Endothelial cell of umbilical vein (primary cell): Measurements from ENCODE around the gene PLA2G10. TPM values are rescaled to one million over a fixed set of nuclear protein-coding genes. Genes with fewer than 3 reads are reported as not detected.

Source experiments
- BruUV-seq: library from RNA; stranded (reverse); fragments of 400-500 nt; replicated peaks from 2 replicates; lab custom pipeline; 2021; lab: Mats Ljungman, UMichigan
- CTCF ChIA-PET: fragments of 300-600, 350-600 bp; sonication (Branson Sonifier 250); formaldehyde crosslinking; loops from one replicate; lab custom pipeline; 2021; ENCODE audit warnings: antibody characterized with exemption, inconsistent platforms; lab: Charles Lee
- POLR2A ChIA-PET: fragments of 300-600, 350-600 bp; sonication (Branson Sonifier 250); formaldehyde crosslinking; loops from one replicate; lab custom pipeline; 2021; ENCODE audit warnings: antibody characterized with exemption, inconsistent platforms; lab: Charles Lee
- DNase-seq: peaks from one replicate; pipeline ENCODE4 v3.0.0-alpha.2; 2011; ENCODE audit warnings: low read depth, low spot score
- FAIRE-seq: peaks from 2 replicates; lab custom pipeline; 2011; peaks lifted over from hg19 to GRCh38; lab: Jason Lieb, UNC
- H2AFZ ChIP-seq: 2 replicates; pipeline ENCODE4 v1.6.0; 2012; ENCODE audit warnings: low read depth, low read length, control low read depth, inconsistent platforms
- H3K27ac ChIP-seq: 2 replicates; pipeline ENCODE4 v1.5.1; 2011; ENCODE audit warnings: low read depth, mild to moderate bottlenecking, control low read depth, low read length, moderate library complexity; ENCODE audit not compliant: insufficient read depth
- H3K27me3 ChIP-seq, 2 experiments: 2 replicates each; pipeline versions ENCODE4 v1.6.0 to v1.6.1; 2011; ENCODE audit warnings: low read length in 2 of 2, mixed read lengths in 1 of 2; ENCODE audit not compliant: control insufficient read depth in 2 of 2, insufficient read depth in 2 of 2
- H3K36me3 ChIP-seq, 2 experiments: 2 replicates in 1 of 2; 3 replicates in 1 of 2; pipeline ENCODE4 v1.5.1; 2011; ENCODE audit warnings: low read length in 2 of 2, mild to moderate bottlenecking in 1 of 2, moderate library complexity in 1 of 2; ENCODE audit not compliant: control insufficient read depth in 2 of 2, insufficient read depth in 2 of 2; ENCODE audit errors: extremely low read depth in 1 of 2
- H3K4me1 ChIP-seq: 3 replicates; pipeline ENCODE4 v1.5.1; 2011; ENCODE audit warnings: mild to moderate bottlenecking, low read length; ENCODE audit not compliant: control insufficient read depth, insufficient read depth; ENCODE audit errors: extremely low read depth
- H3K4me2 ChIP-seq: 2 replicates; pipeline ENCODE4 v1.6.1; 2011; ENCODE audit warnings: low read length, control low read depth, mixed read lengths; ENCODE audit not compliant: insufficient read depth
- H3K4me3 ChIP-seq, 3 experiments: fragments of 200-600 bp in 1 of 3; sonication (generic), shearing (Covaris generic) in 1 of 3; replicated peaks in 1 of 3; 2 replicates each; pipeline ENCODE4 v1.5.1; 2011 to 2016; ENCODE audit warnings: control low read depth in 3 of 3, low read length in 3 of 3, mild to moderate bottlenecking in 2 of 3, inconsistent platforms in 1 of 3, low read depth in 1 of 3, moderate library complexity in 1 of 3; ENCODE audit not compliant: insufficient read depth in 1 of 3
- H3K79me2 ChIP-seq: 2 replicates; pipeline ENCODE4 v1.6.0; 2012; ENCODE audit warnings: low read length, inconsistent platforms; ENCODE audit not compliant: control insufficient read depth, insufficient read depth
- H3K9ac ChIP-seq: replicated peaks from 2 replicates; pipeline ENCODE3; 2011; ENCODE audit warnings: low read length, control low read depth; ENCODE audit not compliant: insufficient read depth; ENCODE audit errors: extremely low read depth
- H3K9me1 ChIP-seq: replicated peaks from 3 replicates; pipeline ENCODE4 v1.6.0; 2011; ENCODE audit warnings: mild to moderate bottlenecking, low read length; ENCODE audit not compliant: control insufficient read depth, insufficient read depth; ENCODE audit errors: extremely low read depth
- H3K9me3 ChIP-seq: replicated peaks from 2 replicates; pipeline ENCODE4 v1.5.1; 2012; ENCODE audit warnings: low read length, inconsistent platforms; ENCODE audit not compliant: control insufficient read depth, insufficient read depth
- H4K20me1 ChIP-seq: replicated peaks from 2 replicates; pipeline ENCODE3; 2011; ENCODE audit warnings: mild to moderate bottlenecking, low read length; ENCODE audit not compliant: control insufficient read depth, insufficient read depth; ENCODE audit errors: extremely low read depth
- EZH2 ChIP-seq: IDR thresholded peaks from 2 replicates; pipeline ENCODE4 v1.6.1; 2012; ENCODE audit warnings: borderline replicate concordance, low read depth, mild to moderate bottlenecking, moderate library complexity, low read length, inconsistent platforms; ENCODE audit not compliant: severe bottlenecking
- FOS ChIP-seq: IDR thresholded peaks from 2 replicates; pipeline ENCODE4 v1.6.1; 2011; ENCODE audit warnings: mild to moderate bottlenecking, low read length, moderate library complexity, borderline replicate concordance; ENCODE audit not compliant: insufficient read depth
- GATA2 ChIP-seq: IDR thresholded peaks from 2 replicates; pipeline ENCODE4 v1.7.0; 2011; ENCODE audit warnings: low read depth, mild to moderate bottlenecking, moderate library complexity, mixed read lengths, low read length; ENCODE audit not compliant: insufficient read length, insufficient read depth
- JUN ChIP-seq: IDR thresholded peaks from 2 replicates; pipeline ENCODE4 v1.6.1; 2011; ENCODE audit warnings: borderline replicate concordance, low read depth; ENCODE audit not compliant: insufficient read length, insufficient read depth
- MYC ChIP-seq: IDR thresholded peaks from one replicate; pipeline ENCODE4 v1.6.1; 2011; ENCODE audit warnings: mild to moderate bottlenecking, low read depth, low read length
- POLR2A ChIP-seq: IDR thresholded peaks from 2 replicates; pipeline ENCODE4 v1.6.1; 2012; ENCODE audit warnings: low read depth, mild to moderate bottlenecking, control low read depth, low read length
- POLR2AphosphoS5 ChIP-seq: IDR thresholded peaks from 2 replicates; pipeline ENCODE4 v1.6.1; 2012; ENCODE audit warnings: low read depth, mild to moderate bottlenecking, control low read depth, low read length, moderate library complexity; ENCODE audit not compliant: insufficient read depth
- dilution Hi-C: fragments of 300-500 bp; cut with MboI; formaldehyde crosslinking; loops from one replicate; pipeline ENCODE4 v1.15.0; 2019; ENCODE audit warnings: low sequenced_read_pairs; ENCODE audit not compliant: extremely low pct_ligation_motif_present
- intact Hi-C: fragments of 100-400 bp; cut with micrococcal nuclease; formaldehyde crosslinking; loops from one replicate; pipeline ENCODE4 v1.10.0; 2022
- polyA plus RNA-seq, 4 experiments: library from polyadenylated mRNA; depleted of rRNA in 3 of 4; stranded (reverse) in 3 of 4; unstranded in 1 of 4; fragments of >200 nt; gene quantifications; 2 replicates each; pipeline versions ENCODE4 v1.2.1 to v1.2.3, GENCODE V29; 2011 to 2012; ENCODE audit warnings: missing spikeins in 1 of 4
- total RNA-seq: library from RNA; stranded (reverse); gene quantifications from 2 replicates; pipeline ENCODE4 v1.2.3, GENCODE V29; 2021
- TF ChIP-seq, protein P1 (sequence below), 2 donors: IDR thresholded peaks; 1 replicate in 1 of 2; 2 replicates in 1 of 2; pipeline ENCODE4 v1.5.1; 2011; ENCODE audit warnings: low read length in 2 of 2, mild to moderate bottlenecking in 2 of 2, moderate library complexity in 2 of 2, control low read depth in 1 of 2, inconsistent platforms in 1 of 2, low read depth in 1 of 2; ENCODE audit not compliant: insufficient read depth in 1 of 2; ENCODE audit errors: extremely low read depth in 1 of 2
- TF ChIP-seq, protein P2 (sequence below): IDR thresholded peaks from 2 replicates; pipeline ENCODE4 v1.6.1; 2011; ENCODE audit not compliant: insufficient read depth, insufficient read length

PLA2G10 gene
- total and polyA plus RNA-seq, 2 donors (not counting 3 experiments of a cell fraction or from before 2014, with no cell fraction given): 0.25 TPM; not detected in 1

DNA sequence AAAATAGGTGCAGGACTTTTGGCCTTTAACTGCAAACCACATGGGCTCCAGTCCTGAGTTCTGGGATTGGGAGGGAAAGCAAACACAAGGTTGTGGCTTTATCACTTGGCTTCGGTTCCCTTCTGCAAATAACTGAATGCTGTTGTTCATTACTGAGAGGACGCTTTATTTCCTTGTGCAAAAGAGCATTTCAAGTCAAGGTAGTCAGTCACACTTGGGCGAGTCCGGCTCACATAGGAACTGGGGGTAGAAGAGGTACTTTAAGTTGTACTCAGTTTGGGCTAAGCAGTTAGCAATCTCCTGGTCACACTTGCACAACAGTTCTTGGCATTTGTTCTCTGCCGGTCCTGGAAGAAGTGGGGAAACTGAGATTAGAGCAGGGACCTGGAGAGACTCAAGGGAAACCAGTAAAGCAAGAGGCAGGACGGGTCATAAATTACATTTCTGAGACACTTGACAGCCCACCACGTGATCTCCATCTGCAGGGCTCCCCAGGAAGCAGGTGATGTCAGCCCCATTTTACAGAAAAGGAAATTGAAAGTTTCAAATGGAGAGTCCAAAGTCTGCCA lies 21.6 kb downstream of the PLA2G10 start:
- H3K4me3 ChIP-seq: no peak overlapping the region
- no peak overlapping the region for H3K9ac ChIP-seq
- no peaks in the 10 kb centered on the region for H3K9me3 ChIP-seq
- TF ChIP-seq FOS (no peak), MYC (no peak), JUN (no peak), GATA2 (no peak), POLR2A (no peak), POLR2AphosphoS5 (no peak), EZH2 (no peak)
- TF ChIP-seq, protein P1, sequence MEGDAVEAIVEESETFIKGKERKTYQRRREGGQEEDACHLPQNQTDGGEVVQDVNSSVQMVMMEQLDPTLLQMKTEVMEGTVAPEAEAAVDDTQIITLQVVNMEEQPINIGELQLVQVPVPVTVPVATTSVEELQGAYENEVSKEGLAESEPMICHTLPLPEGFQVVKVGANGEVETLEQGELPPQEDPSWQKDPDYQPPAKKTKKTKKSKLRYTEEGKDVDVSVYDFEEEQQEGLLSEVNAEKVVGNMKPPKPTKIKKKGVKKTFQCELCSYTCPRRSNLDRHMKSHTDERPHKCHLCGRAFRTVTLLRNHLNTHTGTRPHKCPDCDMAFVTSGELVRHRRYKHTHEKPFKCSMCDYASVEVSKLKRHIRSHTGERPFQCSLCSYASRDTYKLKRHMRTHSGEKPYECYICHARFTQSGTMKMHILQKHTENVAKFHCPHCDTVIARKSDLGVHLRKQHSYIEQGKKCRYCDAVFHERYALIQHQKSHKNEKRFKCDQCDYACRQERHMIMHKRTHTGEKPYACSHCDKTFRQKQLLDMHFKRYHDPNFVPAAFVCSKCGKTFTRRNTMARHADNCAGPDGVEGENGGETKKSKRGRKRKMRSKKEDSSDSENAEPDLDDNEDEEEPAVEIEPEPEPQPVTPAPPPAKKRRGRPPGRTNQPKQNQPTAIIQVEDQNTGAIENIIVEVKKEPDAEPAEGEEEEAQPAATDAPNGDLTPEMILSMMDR (IDR thresholded peaks at IDR 0.05; ENCODE audit: extremely low read depth in 1 of 2, insufficient read depth in 1 of 2, low read depth in 1 of 2, low read length in 2 of 2): no peak
- TF ChIP-seq, protein P2, sequence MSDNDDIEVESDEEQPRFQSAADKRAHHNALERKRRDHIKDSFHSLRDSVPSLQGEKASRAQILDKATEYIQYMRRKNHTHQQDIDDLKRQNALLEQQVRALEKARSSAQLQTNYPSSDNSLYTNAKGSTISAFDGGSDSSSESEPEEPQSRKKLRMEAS: no peak
- no TSS peak for BruUV-seq
- DNase-seq (no peak), FAIRE-seq (no peak)
- ChIA-PET CTCF (no interaction called here), POLR2A (no interaction called here)
- no peaks in the 10 kb centered on the region for H3K4me1 ChIP-seq
- H3K79me2 ChIP-seq: no peaks in the 10 kb centered on the region
- H3K4me2 ChIP-seq: no peak overlapping the region
- dilution Hi-C loops (no loop called here), intact Hi-C loops (no loop called here)
- H2AFZ ChIP-seq: no peak overlapping the region
- peaks cover 4 to 8% of the 10 kb centered on the region in 2 experiments for H3K36me3 ChIP-seq
- no peaks in the 10 kb centered on the region for H3K9me1 ChIP-seq
- no peaks in the 10 kb centered on the region for H3K27me3 ChIP-seq
- no peaks in the 10 kb centered on the region for H4K20me1 ChIP-seq
- no peak overlapping the region for H3K27ac ChIP-seq
